Right lobe of liver (tissue), 6 donors: Measurements from ENCODE around the gene ZNF333. TPM values are rescaled to one million over a fixed set of nuclear protein-coding genes. Genes with fewer than 3 reads are reported as not detected.
A peak's percentile ranks its signal among the peaks of the same experiment; 100 is the strongest.

Source experiments
- ATAC-seq, 4 donors: fragments of 200-7000 bp; cut with Tn5 transposase; one replicate each; pipeline ENCODE4 v1.9.1; 2020; ENCODE audit warnings: mild to moderate bottlenecking in 4 of 4, moderate library complexity in 4 of 4
- DNase-seq, 3 donors: peaks; one replicate each; pipeline ENCODE4 v3.0.0-alpha.2; 2020
- H3K27ac ChIP-seq, 3 donors: fragments of 200-600 bp; one replicate each; pipeline ENCODE4 v1.8.0; 2022
- H3K27me3 ChIP-seq, 2 donors: fragments of 200-600 bp; one replicate each; pipeline ENCODE4 v1.8.0; 2022
- H3K36me3 ChIP-seq, 4 donors: fragments of 200-600 bp; sonication (generic) in 1 of 4; one replicate each; pipeline versions ENCODE4 v1.5.1 to v1.8.0; 2017 to 2022; ENCODE audit warnings: control low read depth in 1 of 4
- H3K4me1 ChIP-seq, 4 donors: fragments of 200-600 bp; sonication (generic) in 1 of 4; one replicate each; pipeline versions ENCODE4 v1.5.1 to v1.8.0; 2017 to 2022; ENCODE audit warnings: control low read depth in 1 of 4
- H3K4me3 ChIP-seq, 3 donors: fragments of 200-600 bp; one replicate each; pipeline ENCODE4 v1.8.0; 2022
- H3K9me3 ChIP-seq, 4 donors: fragments of 200-600 bp; sonication (generic) in 1 of 4; one replicate each; pipeline versions ENCODE4 v1.5.1 to v1.8.0; 2017 to 2022; ENCODE audit warnings: control low read depth in 1 of 4
- POLR2A ChIP-seq: fragments of 450-650 bp; IDR thresholded peaks from one replicate; pipeline ENCODE4 v1.6.1; 2017; ENCODE audit warnings: antibody characterized with exemption, mild to moderate bottlenecking
- WGBS: methylation state at CpG from one replicate; pipeline ENCODE4 v1.1.6; 2018; ENCODE audit warnings: low coverage, low lambda C conversion rate; ENCODE audit not compliant: insufficient coverage; ENCODE audit errors: missing lambda C conversion rate; 5-methylcytosine and 5-hydroxymethylcytosine counted together
- intact Hi-C, 2 donors: fragments of 100-400 bp; cut with DNase I; formaldehyde crosslinking; loops; one replicate each; pipeline versions ENCODE4 v1.11.2 to v1.14.1; 2022
- total RNA-seq, 6 experiments: library from RNA; depleted of rRNA in 2 of 6; stranded (reverse); fragments of >200 nt in 2 of 6; fragmentation: NEBNext Ultra II Directional in 3 of 6; extraction: Animal tissue kit (Norgen Biotek cat#: 25700) in 3 of 6; gene quantifications; one replicate each; pipeline versions ENCODE4 v1.1.0 to v1.2.4, GENCODE V29; 2016 to 2023
- TF ChIP-seq, protein P1 (sequence below), 4 donors: fragments of 200-600 bp in 3 of 4; fragments of 450-650 bp in 1 of 4; IDR thresholded peaks; one replicate each; pipeline versions ENCODE4 v1.5.1 to v1.8.0; 2016 to 2022; ENCODE audit warnings: antibody characterized with exemption in 4 of 4, mild to moderate bottlenecking in 2 of 4
- donor health status: DM: no; HTN: yes; CAD: no.
- donor health status: DM: no; HTN: no; CAD: no.
- donor health status: DM: no; HTN: no; CAD: no.
- donor health status: DM: no; HTN: yes; CAD: no.
- donor health status: DM: no; HTN: yes; CAD: no.

ZNF333 gene
- total RNA-seq, 6 experiments from 2014 or later: 2.5 to 6.1 (median 3.8) TPM

DNA sequence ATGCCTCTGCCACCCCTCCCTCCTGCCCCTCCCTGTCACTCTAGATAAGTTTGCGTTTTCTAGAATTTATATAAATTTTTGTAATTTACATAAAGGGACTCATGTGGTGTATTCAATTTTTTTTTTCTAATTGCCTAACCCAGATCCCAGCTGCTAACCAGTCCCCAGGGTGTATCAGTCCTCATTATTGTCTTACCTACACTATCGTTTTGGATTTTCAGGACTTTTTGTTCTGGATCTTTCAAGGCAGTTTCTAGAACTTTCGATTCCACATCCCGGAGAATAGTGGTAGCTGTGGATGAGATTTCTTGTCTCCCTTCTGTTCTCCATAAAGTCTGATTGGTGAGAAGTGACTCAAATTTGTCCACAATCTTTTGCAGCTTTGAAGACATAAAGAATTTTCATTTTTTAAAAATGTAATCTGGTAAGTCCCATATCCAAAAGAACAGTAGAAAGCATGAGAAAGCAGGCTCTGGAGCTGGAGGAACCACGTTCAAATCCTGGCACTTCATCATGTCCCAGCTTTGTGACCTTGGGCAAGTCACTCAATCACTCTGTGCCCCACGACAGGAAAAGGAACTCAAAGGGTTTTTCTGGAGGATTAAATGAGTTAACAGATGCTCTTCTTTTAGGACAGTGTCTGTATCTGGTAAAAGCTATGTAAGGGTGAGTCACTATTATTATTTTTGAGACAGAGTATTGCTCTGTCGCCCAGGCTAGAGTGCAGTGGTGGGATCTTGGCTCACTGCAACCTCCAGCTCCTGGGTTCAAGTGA lies 34.9 kb upstream of the ZNF333 start:
- H3K4me3 ChIP-seq: no peak overlapping the region
- no peaks in the 10 kb centered on the region for H3K4me1 ChIP-seq
- H3K9me3 ChIP-seq: no peaks in the 10 kb centered on the region
- intact Hi-C loops: no loop called here
- TF ChIP-seq, protein P1, sequence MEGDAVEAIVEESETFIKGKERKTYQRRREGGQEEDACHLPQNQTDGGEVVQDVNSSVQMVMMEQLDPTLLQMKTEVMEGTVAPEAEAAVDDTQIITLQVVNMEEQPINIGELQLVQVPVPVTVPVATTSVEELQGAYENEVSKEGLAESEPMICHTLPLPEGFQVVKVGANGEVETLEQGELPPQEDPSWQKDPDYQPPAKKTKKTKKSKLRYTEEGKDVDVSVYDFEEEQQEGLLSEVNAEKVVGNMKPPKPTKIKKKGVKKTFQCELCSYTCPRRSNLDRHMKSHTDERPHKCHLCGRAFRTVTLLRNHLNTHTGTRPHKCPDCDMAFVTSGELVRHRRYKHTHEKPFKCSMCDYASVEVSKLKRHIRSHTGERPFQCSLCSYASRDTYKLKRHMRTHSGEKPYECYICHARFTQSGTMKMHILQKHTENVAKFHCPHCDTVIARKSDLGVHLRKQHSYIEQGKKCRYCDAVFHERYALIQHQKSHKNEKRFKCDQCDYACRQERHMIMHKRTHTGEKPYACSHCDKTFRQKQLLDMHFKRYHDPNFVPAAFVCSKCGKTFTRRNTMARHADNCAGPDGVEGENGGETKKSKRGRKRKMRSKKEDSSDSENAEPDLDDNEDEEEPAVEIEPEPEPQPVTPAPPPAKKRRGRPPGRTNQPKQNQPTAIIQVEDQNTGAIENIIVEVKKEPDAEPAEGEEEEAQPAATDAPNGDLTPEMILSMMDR (IDR thresholded peaks at IDR 0.05): no peak
- TF ChIP-seq POLR2A: no peak
- DNase-seq: no peak
- 52% methylated on average over 7 of the region's 7 CpGs for WGBS
- H3K36me3 ChIP-seq: no peaks in the 10 kb centered on the region
- no peaks in the 10 kb centered on the region for H3K27me3 ChIP-seq
- no peak for ATAC-seq
- no peak overlapping the region for H3K27ac ChIP-seq

DNA sequence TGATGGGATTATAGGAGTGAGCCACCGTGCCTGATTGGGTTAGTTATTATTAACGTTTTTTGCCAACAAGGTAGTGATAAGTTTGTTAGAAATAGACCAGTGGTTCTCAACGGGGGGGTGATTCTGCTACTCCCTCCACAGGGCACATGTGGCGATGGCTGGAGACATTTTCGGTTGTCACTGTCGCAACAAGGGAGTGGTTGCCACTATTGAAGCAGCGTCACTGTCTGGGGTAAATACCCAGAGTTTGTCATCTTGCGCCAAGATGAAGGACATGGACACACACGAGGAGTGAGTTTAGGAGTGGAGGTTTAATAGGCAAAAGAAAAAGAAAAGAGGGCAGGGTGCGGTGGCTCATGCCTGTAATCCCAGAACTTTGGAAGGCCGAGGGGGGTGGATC lies 34.1 kb upstream of the ZNF333 start:
- DNase-seq: no peak

DNA sequence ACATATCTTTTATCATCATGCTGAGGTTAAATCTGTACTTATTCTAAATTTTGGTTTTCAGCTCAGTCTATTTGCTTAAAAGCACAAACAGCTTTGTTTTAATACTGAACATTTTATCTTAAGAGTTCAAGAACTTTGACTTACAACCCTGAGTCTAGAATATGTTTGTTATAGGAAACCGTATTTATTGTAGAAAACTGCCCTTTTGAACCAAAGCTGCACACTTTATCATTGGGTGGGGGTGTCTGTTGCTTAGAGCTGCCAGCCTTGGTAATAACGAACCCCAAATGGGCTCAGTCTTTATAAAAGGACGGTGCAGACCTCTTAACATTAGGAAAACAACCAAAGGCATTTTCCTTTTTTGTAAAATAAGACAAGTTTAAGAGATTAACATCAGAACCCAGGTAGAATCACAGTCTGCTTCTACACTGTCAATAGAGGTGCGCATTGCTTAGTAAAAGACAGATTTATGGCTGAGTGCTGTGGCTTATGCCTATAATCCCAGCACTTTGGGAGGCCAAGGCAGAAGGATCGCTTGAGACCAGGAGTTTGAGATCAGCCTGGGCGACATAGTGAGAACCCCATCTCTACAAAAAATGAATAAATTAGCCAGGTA lies 29.9 kb upstream of the ZNF333 start:
- no peak for DNase-seq
- no peaks in the 10 kb centered on the region for H3K27me3 ChIP-seq
- intact Hi-C loops: no loop called here
- TF ChIP-seq, protein P1 (IDR thresholded peaks at IDR 0.05): no peak
- no peak for TF ChIP-seq POLR2A
- H3K4me3 ChIP-seq: no peak overlapping the region
- H3K36me3 ChIP-seq: no peaks in the 10 kb centered on the region
- no peak overlapping the region for H3K27ac ChIP-seq
- ATAC-seq: no peak
- 29% methylated on average over 6 of the region's 6 CpGs for WGBS
- no peaks in the 10 kb centered on the region for H3K4me1 ChIP-seq
- no peaks in the 10 kb centered on the region for H3K9me3 ChIP-seq

More for the DNA sequence above, 34.1 kb upstream of the ZNF333 start:
- WGBS: 57% methylated on average over 8 of the region's 11 CpGs
- H3K36me3 ChIP-seq: no peaks in the 10 kb centered on the region
- no peaks in the 10 kb centered on the region for H3K9me3 ChIP-seq
- no peak for ATAC-seq
- no peak overlapping the region for H3K4me3 ChIP-seq
- TF ChIP-seq, protein P1 (IDR thresholded peaks at IDR 0.05): no peak
- TF ChIP-seq POLR2A: no peak
- no peaks in the 10 kb centered on the region for H3K4me1 ChIP-seq
- H3K27me3 ChIP-seq: no peaks in the 10 kb centered on the region
- intact Hi-C loops: no loop called here
- no peak overlapping the region for H3K27ac ChIP-seq

GRCh38 chr19:14661372-14661924 lies 28.4 kb upstream of the ZNF333 start:
- H3K36me3 ChIP-seq: no peaks in the 10 kb centered on the region
- TF ChIP-seq, protein P1 (IDR thresholded peaks at IDR 0.05): no peak
- TF ChIP-seq POLR2A: no peak
- H3K27ac ChIP-seq: no peak overlapping the region
- ATAC-seq: peak in 2 of 4 donors; percentile 34 to 63
- H3K9me3 ChIP-seq: no peaks in the 10 kb centered on the region
- intact Hi-C loops: no loop called here
- H3K4me1 ChIP-seq: no peaks in the 10 kb centered on the region
- no peaks in the 10 kb centered on the region for H3K27me3 ChIP-seq
- H3K4me3 ChIP-seq: no peak overlapping the region
- 52% methylated on average over 12 of the region's 12 CpGs for WGBS
- DNase-seq: no peak
